COLO829 (cell line): ENCODE measurements around the gene USP54.
"Not testable (repeated sequence)": the region's sequence is repeated elsewhere in the genome, so short reads cannot be mapped to it uniquely, and the experiment has no call there.

Experiments
- DNase-seq: peaks from one replicate; pipeline ENCODE4 v3.0.0; 2012; ENCODE audit warnings: low spot score

USP54 gene

GRCh38 chr10:73590881-73591799 is at the start of gene USP54:
Gene USP54 (minus strand): TSS chr10:73591342. CDS start chr10:73575658, 15,684 bp downstream.
- peak; percentile 82 for DNase-seq

DNA sequence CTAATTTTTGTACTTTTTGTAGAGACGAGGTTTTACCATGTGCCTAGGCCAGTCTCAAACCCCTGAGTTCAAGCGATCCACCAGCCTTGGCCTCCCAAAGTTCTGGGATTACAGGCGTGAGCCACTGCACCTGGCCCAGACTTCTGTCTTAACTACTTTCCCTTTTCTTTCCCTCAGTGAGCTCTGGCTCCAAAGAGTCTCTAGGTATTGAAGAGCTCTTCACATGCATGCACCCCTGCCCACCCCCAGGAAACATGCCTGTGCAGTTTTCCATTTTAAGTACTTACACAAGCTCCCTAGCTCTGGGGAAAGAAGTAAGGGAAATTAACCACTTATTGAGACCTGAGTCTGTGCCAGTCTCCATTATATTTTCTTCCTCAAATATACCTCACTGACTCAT is 48.1 kb upstream of the USP54 start:
- no peak for DNase-seq

GRCh38 chr10:73635781-73636180 is 44.6 kb upstream of the USP54 start:
- no peak for DNase-seq

- DNase-seq = no peak
These were observed 43.3 kb upstream of the USP54 start for GRCh38 chr10:73634421-73634820.

- no peak for DNase-seq
These were observed 38.0 kb upstream of the USP54 start for GRCh38 chr10:73629165-73629564.

DNA sequence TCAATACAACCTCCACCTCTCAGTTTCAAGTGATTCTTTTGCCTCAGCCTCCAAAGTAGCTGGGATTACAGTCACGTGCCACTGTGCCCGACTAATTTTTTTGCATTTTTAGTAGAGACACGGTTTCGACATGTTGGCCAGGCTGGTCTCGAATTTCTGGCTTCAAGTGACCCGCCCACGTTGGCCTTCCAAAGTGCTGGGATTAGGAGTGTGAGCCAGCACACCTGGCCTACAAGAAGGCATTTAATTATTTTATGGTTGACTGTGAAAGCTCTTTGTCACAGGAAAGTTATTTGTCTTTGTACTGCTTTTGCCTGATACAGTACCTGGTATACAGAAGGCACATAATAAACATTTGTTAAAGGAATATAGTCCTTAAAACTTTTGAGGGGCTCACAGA is 37.3 kb upstream of the USP54 start:
- no peak for DNase-seq

DNA sequence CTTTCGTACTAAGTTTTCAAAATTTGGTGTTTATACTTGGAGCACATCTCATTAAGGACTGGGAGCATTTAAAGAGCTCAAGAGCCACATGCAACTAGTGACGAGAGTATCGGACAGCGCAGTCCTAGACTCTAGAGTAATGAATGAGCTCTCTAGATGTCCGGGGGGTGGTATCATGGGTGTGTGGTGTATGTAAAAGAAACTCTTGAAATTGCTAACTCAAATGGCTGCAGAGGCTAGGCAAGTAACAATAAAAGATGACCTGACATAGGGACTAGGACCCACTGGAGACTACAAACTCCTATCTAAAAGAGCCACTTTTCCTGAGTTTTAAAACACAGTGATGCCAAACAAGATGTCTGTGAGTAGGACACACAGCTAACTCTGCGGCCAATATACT is 36.2 kb upstream of the USP54 start:
- no peak for DNase-seq

- DNase-seq = peak; percentile 95
These were observed 35.0 kb upstream of the USP54 start for GRCh38 chr10:73625884-73626752.

GRCh38 chr10:73625004-73625883 is 34.1 kb upstream of the USP54 start:
- DNase-seq = no peak

- no peak for DNase-seq
These were observed 31.9 kb upstream of the USP54 start for GRCh38 chr10:73623056-73623455.

DNA sequence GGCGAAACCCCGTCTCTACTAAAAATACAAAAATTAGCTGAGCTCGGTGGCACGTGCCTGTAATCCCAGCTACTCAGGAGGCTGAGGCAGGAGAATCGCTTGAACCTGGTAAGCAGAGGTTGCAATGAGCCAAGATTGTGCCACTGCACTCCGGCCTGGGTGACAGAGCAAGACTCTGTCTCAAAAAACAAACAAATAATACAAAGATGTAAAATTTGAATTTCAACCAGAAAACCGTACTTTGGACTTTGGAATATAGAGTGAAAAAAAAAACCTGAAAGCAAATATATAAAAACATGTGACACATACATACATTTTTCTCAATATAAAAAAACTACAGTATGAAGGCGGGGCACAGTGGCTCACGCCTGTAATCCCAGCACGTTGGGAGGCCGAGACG is 29.8 kb upstream of the USP54 start:
- DNase-seq = not testable (repeated sequence)

GRCh38 chr10:73617143-73617542 is 26.0 kb upstream of the USP54 start:
- DNase-seq = not testable (repeated sequence)

DNA sequence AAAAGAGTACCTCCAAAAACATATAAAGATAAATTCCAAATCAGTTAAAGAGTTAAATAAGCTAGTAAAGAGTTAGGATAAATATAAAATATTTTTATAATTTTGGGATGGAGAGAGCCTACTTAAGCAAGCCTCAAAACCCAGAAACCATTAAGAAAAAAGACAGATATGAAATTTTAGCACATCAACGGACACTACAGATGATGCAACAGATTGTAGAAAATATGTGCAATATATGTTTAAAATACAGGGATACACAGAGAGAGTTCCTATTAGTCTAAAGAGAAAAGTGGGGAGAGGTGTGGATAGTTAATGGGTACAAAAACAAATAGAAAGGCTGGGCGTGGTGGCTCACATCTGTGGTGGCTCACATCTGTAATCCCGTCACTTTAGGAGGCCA is 23.6 kb upstream of the USP54 start:
- no peak for DNase-seq

- DNase-seq = no peak
These were observed 18.0 kb upstream of the USP54 start for GRCh38 chr10:73609116-73609515.

- DNase-seq = no peak
These were observed 10.4 kb upstream of the USP54 start for GRCh38 chr10:73601486-73601921.

DNA sequence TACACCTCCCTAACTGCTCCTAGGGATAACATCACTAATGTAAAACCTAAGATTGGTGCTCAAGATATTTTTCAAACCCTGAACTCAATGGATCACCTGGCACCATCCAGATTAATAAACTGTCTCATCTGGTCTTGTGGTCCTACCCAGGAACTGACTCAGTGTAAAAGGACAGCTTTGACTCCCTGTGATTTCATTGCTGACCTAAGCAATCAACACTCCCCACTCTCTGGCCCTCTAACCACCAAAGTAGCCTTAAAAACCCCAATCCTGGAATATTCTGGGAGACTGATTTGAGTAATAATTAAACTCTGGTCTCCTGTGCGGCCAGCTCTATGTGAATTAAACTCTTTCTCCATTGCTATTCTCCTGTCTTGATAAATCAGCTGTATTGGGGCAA is 6.2 kb upstream of the USP54 start:
- no peak for DNase-seq

- DNase-seq = no peak
These were observed 2.7 kb upstream of the USP54 start for GRCh38 chr10:73593812-73594211.

- DNase-seq = no peak
These were observed 2.0 kb upstream of the USP54 start for GRCh38 chr10:73593110-73593509.

GRCh38 chr10:73591935-73592699 is 975 bp upstream of the USP54 start:
- peak; percentile 28 for DNase-seq

- DNase-seq = peak; percentile 50
These were observed 1.5 kb downstream of the USP54 start for GRCh38 chr10:73589563-73590126.

GRCh38 chr10:73588656-73589055 is 2.5 kb downstream of the USP54 start:
- no peak for DNase-seq
